OCI-LY1 (cell line): ENCODE measurements around the gene KMT5C.

Experiments
- H2AFZ ChIP-seq: fragments of 200-600 bp; sonication (generic), shearing (Covaris generic); 2 replicates; pipeline ENCODE4 v1.6.0; 2014; ENCODE audit warnings: antibody characterized with exemption, mild to moderate bottlenecking, low read length
- H3F3A ChIP-seq: fragments of 200-600 bp; sonication (generic), shearing (Covaris generic); 2 replicates; pipeline ENCODE4 v1.6.0; 2014; ENCODE audit warnings: mild to moderate bottlenecking, antibody characterized with exemption, low read length, moderate library complexity; ENCODE audit not compliant: insufficient read depth
- H3K27ac ChIP-seq: fragments of 200-600 bp; sonication (generic); 2 replicates; pipeline ENCODE4 v1.5.1; 2014; ENCODE audit warnings: low read length, mixed run types, mild to moderate bottlenecking, low read depth; ENCODE audit not compliant: poor library complexity, severe bottlenecking
- H3K27me3 ChIP-seq: fragments of 200-600 bp; sonication (generic); 2 replicates; pipeline ENCODE4 v1.6.0; 2014; ENCODE audit warnings: antibody characterized with exemption, mild to moderate bottlenecking, low read length, moderate library complexity; ENCODE audit not compliant: insufficient read depth
- H3K36me3 ChIP-seq: fragments of 200-600 bp; sonication (generic); 2 replicates; pipeline ENCODE4 v1.6.1; 2014; ENCODE audit warnings: mild to moderate bottlenecking, antibody characterized with exemption, low read length, moderate library complexity, mixed read lengths; ENCODE audit not compliant: insufficient read depth
- H3K4me1 ChIP-seq: fragments of 200-600 bp; sonication (generic); 2 replicates; pipeline ENCODE4 v1.5.1; 2014; ENCODE audit warnings: mild to moderate bottlenecking, low read length, moderate library complexity; ENCODE audit not compliant: insufficient read depth, severe bottlenecking
- H3K4me2 ChIP-seq: fragments of 200-600 bp; sonication (generic), shearing (Covaris generic); 2 replicates; pipeline ENCODE4 v1.6.1; 2014; ENCODE audit warnings: low read length
- H3K4me3 ChIP-seq: fragments of 200-600 bp; sonication (generic); 2 replicates; pipeline ENCODE4 v1.5.1; 2014; ENCODE audit warnings: low read length, low read depth, mild to moderate bottlenecking, mixed read lengths; ENCODE audit not compliant: poor library complexity, severe bottlenecking
- H3K79me2 ChIP-seq: fragments of 200-600 bp; shearing (Covaris generic); 2 replicates; pipeline ENCODE4 v1.6.1; 2016; ENCODE audit warnings: mixed run types, low read length, mixed read lengths; ENCODE audit not compliant: insufficient read depth
- H3K9ac ChIP-seq: fragments of 200-600 bp; sonication (generic), shearing (Covaris generic); 2 replicates; pipeline ENCODE4 v1.6.1; 2014; ENCODE audit warnings: mild to moderate bottlenecking, low read length, mixed read lengths
- H3K9me2 ChIP-seq: fragments of 200-600 bp; sonication (generic), shearing (Covaris generic); 2 replicates; pipeline ENCODE4 v1.6.1; 2014; ENCODE audit warnings: low read depth, mild to moderate bottlenecking, low read length, mixed read lengths
- H3K9me3 ChIP-seq: fragments of 200-600 bp; shearing (Covaris generic); 2 replicates; pipeline ENCODE4 v1.6.1; 2014; ENCODE audit warnings: low read length, mixed read lengths
- H4K20me1 ChIP-seq: fragments of 200-600 bp; sonication (generic), shearing (Covaris generic); 2 replicates; pipeline ENCODE4 v1.6.0; 2016; ENCODE audit warnings: mild to moderate bottlenecking, low read length; ENCODE audit not compliant: insufficient read depth
- CTCF ChIP-seq: fragments of 200-600 bp; sonication (generic), shearing (Covaris generic); IDR thresholded peaks from 2 replicates; pipeline ENCODE4 v1.5.1; 2017; ENCODE audit warnings: mild to moderate bottlenecking, antibody characterized with exemption, low read length, moderate library complexity, mixed read lengths
- EZH2 ChIP-seq: fragments of 200-600 bp; sonication (generic), shearing (Covaris generic); IDR thresholded peaks from 2 replicates; pipeline ENCODE4 v1.8.0; 2017; ENCODE audit warnings: borderline replicate concordance, mixed run types, mild to moderate bottlenecking, antibody characterized with exemption, low read length, moderate library complexity, mixed read lengths

Gene KMT5C

GRCh38 chr19:55368106-55368505 is 28.4 kb downstream of the KMT5C start:
- H3F3A ChIP-seq: no peaks in the 10 kb centered on the region
- peaks cover 15% of the 10 kb centered on the region; the same call in 1 of the 2 replicates for H3K27me3 ChIP-seq
- no peaks in the 10 kb centered on the region for H3K9me3 ChIP-seq
- TF ChIP-seq EZH2 (no peak), CTCF (no peak)
- no peak overlapping the region for H3K4me3 ChIP-seq
- no peak overlapping the region for H2AFZ ChIP-seq
- no peak overlapping the region for H3K27ac ChIP-seq
- H3K4me2 ChIP-seq: no peak overlapping the region
- peaks cover 4% of the 10 kb centered on the region for H3K4me1 ChIP-seq
- no peaks in the 10 kb centered on the region for H4K20me1 ChIP-seq
- H3K9me2 ChIP-seq: no peaks in the 10 kb centered on the region
- no peak overlapping the region for H3K9ac ChIP-seq
- no peaks in the 10 kb centered on the region for H3K79me2 ChIP-seq
- no peaks in the 10 kb centered on the region for H3K36me3 ChIP-seq

GRCh38 chr19:55368701-55369563 is 29.3 kb downstream of the KMT5C start:
- H3K36me3 ChIP-seq: no peaks in the 10 kb centered on the region
- H3K4me3 ChIP-seq: no peak overlapping the region
- no peak overlapping the region for H2AFZ ChIP-seq
- H3K4me1 ChIP-seq: peaks cover 4% of the 10 kb centered on the region
- H3K9me3 ChIP-seq: no peaks in the 10 kb centered on the region
- no peaks in the 10 kb centered on the region for H3K9me2 ChIP-seq
- no peak for TF ChIP-seq EZH2
- TF ChIP-seq CTCF: no peak
- H3K27me3 ChIP-seq: peaks cover 13% of the 10 kb centered on the region; the same call in 1 of the 2 replicates
- no peaks in the 10 kb centered on the region for H3K79me2 ChIP-seq
- no peak overlapping the region for H3K9ac ChIP-seq
- H3F3A ChIP-seq: no peaks in the 10 kb centered on the region
- H4K20me1 ChIP-seq: no peaks in the 10 kb centered on the region
- H3K27ac ChIP-seq: no peak overlapping the region
- H3K4me2 ChIP-seq: no peak overlapping the region

- Histone ChIP-seq H3K4me2 (peak overlapping the region; percentile 48; the same call in 1 of the 2 replicates), H2AFZ (no peak overlapping the region), H3K27ac (no peak overlapping the region), H3K27me3 (peaks cover 8% of the 10 kb centered on the region; the same call in 1 of the 2 replicates), H3F3A (no peaks in the 10 kb centered on the region), H3K9ac (no peak overlapping the region), H3K4me3 (no peak overlapping the region), H4K20me1 (no peaks in the 10 kb centered on the region), H3K4me1 (peaks cover 4% of the 10 kb centered on the region), H3K9me3 (no peaks in the 10 kb centered on the region), H3K36me3 (no peaks in the 10 kb centered on the region), H3K9me2 (no peaks in the 10 kb centered on the region), H3K79me2 (no peaks in the 10 kb centered on the region)
- TF ChIP-seq EZH2 (no peak), CTCF (no peak)
Observed at GRCh38 chr19:55369653-55370304, 30.1 kb downstream of the KMT5C start.
